DMS79 treated with DMSO at 0.1 percent for 48 hours (cell line): ENCODE measurements around the gene CCDC91.

Source experiments
- DNase-seq: peaks from one replicate; lab custom pipeline; 2025; lab: John Stamatoyannopoulos, UW

CCDC91 gene

DNA sequence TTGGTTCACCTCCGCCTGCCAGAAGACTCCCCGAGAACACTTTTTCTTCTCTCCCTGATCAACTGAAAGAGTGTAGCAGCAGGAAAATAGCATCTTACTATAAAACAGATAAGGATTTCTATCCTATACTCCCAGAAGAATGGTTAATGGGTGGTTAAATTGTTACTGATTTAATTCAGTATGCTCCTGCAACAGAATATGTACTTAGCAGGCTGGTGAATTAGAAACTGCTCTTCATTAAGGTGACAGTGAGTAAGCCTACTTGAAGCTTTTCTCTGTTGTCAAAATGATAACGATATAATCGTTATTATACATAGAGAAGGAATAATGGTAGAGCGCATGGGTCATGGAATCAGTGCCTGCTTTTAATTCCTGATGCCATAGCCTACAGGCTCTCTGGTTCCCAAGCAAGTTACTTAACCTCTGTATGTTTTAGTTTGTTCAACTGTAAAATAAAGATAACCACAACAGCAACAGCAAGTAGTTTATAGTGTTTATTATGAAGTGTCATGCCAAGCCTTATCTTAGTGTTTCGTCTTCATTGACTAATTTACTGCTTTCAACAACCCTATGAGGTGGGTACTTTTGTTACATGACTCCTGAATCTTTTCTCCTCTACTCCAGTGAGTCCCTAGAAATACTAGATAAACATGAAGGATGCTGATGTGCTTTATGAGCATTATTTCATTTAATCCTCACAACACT, 392.6 kb downstream of the CCDC91 start:
- no peak for DNase-seq

GRCh38 chr12:28583701-28584261, 393.5 kb downstream of the CCDC91 start:
- peak; percentile 94 for DNase-seq

DNA sequence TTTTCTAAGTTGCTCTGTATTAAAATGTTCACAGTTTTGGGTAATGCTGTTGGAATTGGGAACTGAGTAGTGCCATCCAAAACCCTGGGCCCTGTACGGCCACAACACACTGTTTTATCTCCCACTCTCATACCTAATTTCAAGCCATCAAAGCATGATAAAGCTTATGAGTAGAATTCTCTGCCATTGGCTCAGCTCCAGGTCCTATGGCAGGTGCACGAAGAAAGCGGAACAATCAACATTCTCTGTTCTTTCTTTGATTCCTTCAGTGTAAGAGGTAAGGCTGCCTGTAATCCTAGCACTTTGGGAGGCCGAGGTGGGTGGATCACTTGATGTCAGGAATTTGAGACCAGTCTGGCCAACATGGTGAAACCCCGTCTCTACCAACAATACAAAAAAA, 394.9 kb downstream of the CCDC91 start:
- DNase-seq = peak; percentile 93

- DNase-seq = no peak
Measured at GRCh38 chr12:28586481-28586880, 396.2 kb downstream of the CCDC91 start.

DNA sequence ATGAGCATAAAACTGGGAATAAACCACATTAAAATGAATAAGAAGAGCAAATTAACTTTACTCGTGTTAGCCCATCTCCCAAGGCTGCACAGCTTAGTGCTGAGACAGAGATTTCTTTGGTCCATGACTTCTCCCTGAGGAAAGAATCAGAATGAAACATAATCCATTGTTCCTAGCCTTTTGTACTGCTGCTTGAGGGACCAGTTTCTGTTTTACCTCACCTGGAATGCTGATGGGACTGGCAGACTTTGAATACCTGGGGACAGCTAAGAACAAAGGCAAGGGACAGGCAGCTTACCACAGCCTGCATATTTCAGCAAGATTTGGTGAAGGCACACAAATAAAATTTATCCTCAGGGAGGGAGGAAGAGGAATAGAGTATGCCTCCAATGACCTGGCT, 401.6 kb downstream of the CCDC91 start:
- no peak for DNase-seq
